Measurements from ENCODE around the gene TMEM258.

TMEM258 gene

GRCh38 chr11:61817471-61818202 lies 25.2 kb upstream of the TMEM258 start:
- no peak for DNase-seq

DNA sequence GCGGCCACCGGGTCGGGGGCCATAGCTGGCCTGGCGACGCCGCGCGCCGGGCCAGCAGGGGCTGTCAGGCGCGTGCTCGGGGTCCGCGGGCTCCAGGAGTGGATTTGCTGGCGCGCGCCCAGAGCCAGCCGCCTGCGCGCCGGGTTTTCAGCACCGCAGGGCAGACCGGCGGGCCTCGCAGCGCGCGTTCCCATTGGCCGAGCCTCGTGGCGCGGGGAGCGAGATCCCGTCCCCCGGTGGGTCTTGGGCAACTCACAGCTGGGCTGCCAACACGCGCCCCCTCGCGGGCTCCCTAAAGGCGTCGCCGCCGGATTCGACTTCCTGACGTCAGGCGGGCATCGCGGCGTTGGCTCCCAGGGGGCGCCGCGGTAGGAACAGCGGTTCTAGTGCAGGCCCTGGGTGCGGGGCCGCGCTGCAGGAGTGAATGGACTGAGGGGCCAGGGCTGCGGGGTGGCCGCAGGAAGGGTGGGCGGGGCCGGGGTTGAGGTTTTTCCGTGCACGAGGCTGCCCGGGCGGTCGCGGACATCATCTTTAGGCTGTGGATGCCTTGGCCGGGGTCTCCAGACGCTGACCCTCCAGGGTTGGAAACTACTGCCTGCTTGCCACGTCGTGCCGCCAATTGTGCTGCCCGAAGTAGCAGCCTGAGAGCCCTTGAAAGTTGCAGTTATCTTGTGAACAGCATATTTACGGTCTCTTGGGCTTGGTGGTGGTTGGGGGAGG lies 24.5 kb upstream of the TMEM258 start, which contains the start of gene FADS1:
TSS of gene FADS1 (minus strand) at position 268 of the 720 bp plus-strand sequence. CDS start at position 194, 74 bp downstream.
- peak; percentile 67 to 75 for DNase-seq

- peak in 1 of 2 donors; percentile 53 for DNase-seq
These were observed 23.7 kb upstream of the TMEM258 start for GRCh38 chr11:61815790-61816735.

GRCh38 chr11:61814958-61815789 lies 22.8 kb upstream of the TMEM258 start:
- DNase-seq: peak in 1 of 2 donors; percentile 48

- DNase-seq: no peak
These were observed 22.0 kb upstream of the TMEM258 start for GRCh38 chr11:61814247-61814957.

GRCh38 chr11:61812736-61813411 lies 20.5 kb upstream of the TMEM258 start:
- DNase-seq: no peak

- DNase-seq: no peak
These were observed 19.4 kb upstream of the TMEM258 start for GRCh38 chr11:61811831-61812230.

- DNase-seq: no peak
These were observed 18.3 kb upstream of the TMEM258 start for GRCh38 chr11:61810671-61811175.

- DNase-seq: no peak
These were observed 14.4 kb upstream of the TMEM258 start for GRCh38 chr11:61806785-61807184.

DNA sequence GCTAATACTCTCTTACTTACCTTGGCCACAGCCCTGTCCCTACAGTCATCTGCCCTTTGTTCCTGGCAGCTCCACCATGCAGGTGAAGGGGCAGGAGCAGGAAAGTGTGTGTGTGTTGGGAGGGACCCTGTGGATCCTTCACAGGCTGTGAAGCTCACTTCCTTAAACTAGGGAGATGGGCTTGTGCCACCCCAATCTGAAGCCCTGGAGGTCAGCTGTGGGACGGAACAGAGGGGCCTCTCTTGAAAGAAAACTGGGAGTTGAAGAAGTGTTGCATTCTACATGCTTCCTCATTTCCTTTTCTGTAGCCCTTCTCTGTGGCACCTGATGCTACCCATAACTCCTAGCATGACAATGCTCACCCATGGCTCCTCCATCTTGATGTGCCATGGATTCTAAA lies 12.7 kb upstream of the TMEM258 start:
- no peak for DNase-seq

- DNase-seq: no peak
These were observed 11.7 kb upstream of the TMEM258 start for GRCh38 chr11:61803889-61804647.

DNA sequence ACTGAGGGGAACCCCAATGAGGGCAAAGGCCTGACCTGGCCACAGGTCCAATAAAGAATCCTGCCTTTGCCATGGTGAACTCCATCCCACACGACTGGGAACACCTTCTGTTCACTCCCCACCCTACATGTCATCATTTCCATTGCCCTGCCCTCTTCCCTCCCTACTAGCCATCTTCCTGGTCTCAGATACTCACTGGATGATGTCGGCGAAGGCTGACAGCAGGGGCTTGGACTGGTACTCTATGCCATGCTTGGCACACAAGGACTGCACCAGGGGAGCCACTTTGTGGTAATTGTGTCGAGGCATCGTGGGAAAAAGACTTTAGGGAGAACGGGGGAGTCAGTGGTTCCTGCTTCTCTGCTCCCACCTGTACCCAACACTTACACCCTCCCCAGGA lies 10.2 kb upstream of the TMEM258 start:
- DNase-seq: no peak

- no peak for DNase-seq
These were observed 8.2 kb upstream of the TMEM258 start for GRCh38 chr11:61800331-61801281.

- DNase-seq: no peak
These were observed 7.4 kb upstream of the TMEM258 start for GRCh38 chr11:61799665-61800284.

DNA sequence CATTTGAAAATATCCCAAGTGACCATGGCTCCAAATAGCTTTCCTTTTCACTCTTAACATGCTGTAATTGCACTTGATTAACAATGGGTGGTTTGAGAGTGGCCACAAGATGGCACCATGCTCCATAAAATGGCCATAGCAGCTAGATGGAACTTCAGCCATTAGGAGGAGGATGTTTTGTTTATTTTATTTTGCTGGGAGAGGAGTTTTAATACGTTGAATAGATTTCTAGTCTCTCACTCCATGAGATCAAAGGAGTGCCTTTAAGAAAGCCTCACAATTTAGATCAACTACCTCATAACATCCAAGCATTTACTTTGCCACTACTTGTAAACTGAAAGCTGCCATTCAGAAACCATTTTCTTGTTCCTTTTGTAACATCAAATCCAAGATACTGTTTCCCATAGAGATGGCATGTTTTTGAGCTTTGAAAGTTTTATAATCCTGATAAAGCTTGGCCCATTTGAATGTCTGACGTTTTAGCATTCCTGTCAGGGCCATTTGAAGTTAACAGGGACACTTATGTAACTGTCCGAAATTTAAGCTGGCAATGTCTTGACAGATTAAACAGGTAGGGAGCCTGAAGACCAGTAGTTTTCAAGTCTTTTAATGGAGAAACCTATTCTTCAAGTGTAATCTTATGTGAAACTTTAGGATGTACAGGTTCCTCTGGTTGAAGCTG lies 5.0 kb upstream of the TMEM258 start:
- DNase-seq: peak; percentile 50 to 51

- no peak for DNase-seq
These were observed 3.6 kb upstream of the TMEM258 start for GRCh38 chr11:61795876-61796526.

DNA sequence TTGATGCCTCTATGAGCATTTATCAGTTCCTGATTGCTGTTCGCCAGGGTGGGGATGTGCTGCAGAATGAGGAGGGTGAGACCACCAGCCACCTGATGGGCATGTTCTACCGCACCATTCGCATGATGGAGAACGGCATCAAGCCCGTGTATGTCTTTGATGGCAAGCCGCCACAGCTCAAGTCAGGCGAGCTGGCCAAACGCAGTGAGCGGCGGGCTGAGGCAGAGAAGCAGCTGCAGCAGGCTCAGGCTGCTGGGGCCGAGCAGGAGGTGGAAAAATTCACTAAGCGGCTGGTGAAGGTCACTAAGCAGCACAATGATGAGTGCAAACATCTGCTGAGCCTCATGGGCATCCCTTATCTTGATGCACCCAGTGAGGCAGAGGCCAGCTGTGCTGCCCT lies 3.1 kb upstream of the TMEM258 start:
- no peak for DNase-seq
